Measurements from ENCODE around the gene PDZD2. TPM values are rescaled to one million over a fixed set of nuclear protein-coding genes. Genes with fewer than 3 reads are reported as not detected.
"Not testable (repeated sequence)": the region's sequence is repeated elsewhere in the genome, so short reads cannot be mapped to it uniquely, and the experiment has no call there.

PDZD2 gene
- 58.5 TPM for total RNA-seq
- long read RNA-seq, partial matches to known transcripts: 4 of 46 reads
- long read RNA-seq, other reads (novel, unspliced or antisense): 39 of 46 reads

GRCh38 chr5:31638748-31639418 lies at the start of gene PDZD2:
TSS of gene PDZD2 (plus strand) at chr5:31639131.
- no peak for DNase-seq (ENCODE audit: low spot score)

GRCh38 chr5:31593665-31594064 lies 45.3 kb upstream of the PDZD2 start:
- no peak for DNase-seq (ENCODE audit: low spot score)

GRCh38 chr5:31596354-31596753 lies 42.6 kb upstream of the PDZD2 start:
- no peak for DNase-seq (ENCODE audit: low spot score)

GRCh38 chr5:31598640-31599611 lies 40.0 kb upstream of the PDZD2 start:
- no peak for DNase-seq (ENCODE audit: low spot score)

DNA sequence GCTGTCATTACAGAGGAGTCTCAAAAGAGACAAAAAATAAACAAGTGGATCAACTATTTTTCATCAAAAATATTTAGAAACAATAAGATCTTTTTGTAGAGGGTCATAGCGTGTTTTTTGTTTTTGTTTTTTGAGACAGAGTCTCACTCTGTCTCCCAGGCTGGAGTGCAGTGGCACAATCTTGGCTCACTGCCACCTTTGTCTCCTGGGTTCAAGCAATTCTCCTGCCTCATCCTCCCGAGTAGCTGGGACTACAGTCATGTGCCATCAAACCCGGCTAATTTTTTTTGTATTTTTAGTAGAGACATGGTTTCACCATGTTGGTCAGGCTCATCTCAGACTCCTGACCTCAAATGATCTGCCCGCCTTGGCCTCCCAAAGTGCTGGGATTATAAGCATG lies 36.6 kb upstream of the PDZD2 start:
- not testable (repeated sequence) for DNase-seq (ENCODE audit: low spot score)

- DNase-seq (ENCODE audit: low spot score): no peak
Observed at GRCh38 chr5:31604240-31604639, 34.7 kb upstream of the PDZD2 start.

GRCh38 chr5:31604644-31605043 lies 34.3 kb upstream of the PDZD2 start:
- DNase-seq (ENCODE audit: low spot score): no peak

- no peak for DNase-seq (ENCODE audit: low spot score)
Observed at GRCh38 chr5:31605920-31606319, 33.0 kb upstream of the PDZD2 start.

- DNase-seq (ENCODE audit: low spot score): no peak
Observed at GRCh38 chr5:31607546-31607945, 31.4 kb upstream of the PDZD2 start.

GRCh38 chr5:31611002-31611401 lies 27.9 kb upstream of the PDZD2 start:
- no peak for DNase-seq (ENCODE audit: low spot score)

DNA sequence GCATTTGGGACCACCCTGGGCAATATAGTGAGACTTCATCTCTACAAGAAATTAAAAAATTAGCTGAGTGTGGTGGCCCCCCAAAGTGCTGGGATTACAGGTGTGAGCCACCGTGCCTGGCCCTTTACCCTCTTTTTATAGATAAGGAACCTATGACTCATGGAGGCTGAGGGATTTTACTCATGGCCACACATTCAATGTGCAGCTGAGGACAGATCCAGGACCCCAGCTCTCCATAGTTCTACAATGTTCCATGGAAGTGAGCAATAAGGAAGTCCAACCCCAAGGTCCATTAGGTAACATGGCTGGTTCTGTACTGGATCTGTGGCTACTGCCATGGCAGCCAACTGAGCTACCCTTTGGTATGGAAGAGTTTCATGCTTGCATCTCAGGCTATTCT lies 25.3 kb upstream of the PDZD2 start:
- no peak for DNase-seq (ENCODE audit: low spot score)

DNA sequence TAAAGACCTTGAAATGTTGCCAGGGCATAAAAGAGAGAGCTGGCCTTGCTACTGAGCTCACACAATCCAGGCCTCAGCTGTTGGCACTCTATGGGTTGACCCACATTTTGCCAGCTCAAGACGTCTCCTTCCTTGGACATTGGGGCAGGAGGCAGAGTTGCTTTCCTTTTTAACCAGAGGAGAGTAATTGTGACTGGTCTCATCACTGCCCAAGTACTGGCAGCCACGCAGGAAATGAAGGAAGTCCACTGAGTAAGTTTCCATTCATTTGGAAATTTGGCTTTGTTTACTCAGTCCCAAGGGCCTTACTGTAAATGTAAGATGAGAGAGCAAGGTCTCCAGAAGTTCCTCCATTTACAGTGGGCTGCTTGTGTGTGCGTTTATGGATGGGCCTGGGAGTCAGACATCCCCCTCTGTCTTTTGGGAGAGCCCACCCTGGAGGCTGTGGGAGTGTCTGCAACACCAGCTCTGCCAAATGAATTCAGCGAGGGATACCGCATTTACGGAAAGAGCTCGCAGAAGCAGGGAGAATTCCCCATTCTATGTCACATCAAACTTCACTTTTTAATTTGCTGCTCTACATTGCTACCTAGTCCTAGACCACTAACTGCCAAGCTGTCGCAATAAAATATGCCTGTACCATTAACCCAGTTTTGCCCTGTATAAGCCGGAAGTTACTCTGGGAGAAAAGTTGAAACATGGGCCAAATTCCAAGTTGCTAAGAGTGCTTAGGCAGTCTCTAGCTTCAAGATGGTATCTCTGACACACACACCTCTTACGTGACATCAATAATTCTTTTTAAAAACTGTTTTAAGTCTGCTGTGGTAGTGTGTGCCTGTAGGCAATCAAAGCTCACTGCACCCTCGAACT lies 24.5 kb upstream of the PDZD2 start:
- DNase-seq (ENCODE audit: low spot score): no peak

DNA sequence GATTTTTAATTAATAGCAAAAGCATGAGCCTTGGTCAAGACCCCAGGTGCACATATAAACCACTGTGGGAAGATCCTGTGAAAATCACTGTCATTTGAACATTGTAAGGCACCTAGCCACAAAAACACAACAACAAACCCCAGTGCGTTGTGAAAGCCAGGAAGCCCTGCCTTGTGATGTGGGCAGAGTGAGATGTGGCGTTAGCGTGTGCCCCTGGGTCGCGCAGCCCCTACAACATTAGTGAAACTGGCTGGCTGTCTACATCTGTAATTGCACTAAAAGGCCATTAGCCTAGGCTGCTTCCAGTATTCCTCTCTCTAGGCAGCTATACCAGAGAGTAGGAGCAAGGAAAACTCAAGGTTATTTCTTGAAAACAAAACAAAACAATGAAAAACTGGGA lies 21.1 kb upstream of the PDZD2 start:
- DNase-seq (ENCODE audit: low spot score): no peak

DNA sequence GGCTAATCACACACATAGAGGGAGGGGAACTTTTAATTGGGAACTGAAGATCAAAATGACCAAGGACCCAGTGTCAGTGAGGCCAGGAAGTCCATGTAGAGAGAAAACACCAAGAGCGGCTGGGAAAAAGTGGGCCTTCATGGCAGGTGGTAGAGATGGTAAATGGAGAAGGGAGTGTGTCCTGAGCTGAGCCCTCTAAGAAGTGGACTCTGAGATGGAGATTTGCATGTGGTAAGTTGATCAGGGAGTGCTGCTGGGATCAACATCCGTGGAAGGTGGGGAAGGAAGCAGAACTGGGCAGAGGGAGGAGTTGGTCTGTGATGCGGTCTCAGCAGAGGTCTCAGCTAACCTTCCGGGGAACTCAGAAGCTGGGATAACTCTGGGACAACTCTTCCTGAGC lies 18.9 kb upstream of the PDZD2 start:
- no peak for DNase-seq (ENCODE audit: low spot score)

GRCh38 chr5:31623249-31623648 lies 15.7 kb upstream of the PDZD2 start:
- no peak for DNase-seq (ENCODE audit: low spot score)

- no peak for DNase-seq (ENCODE audit: low spot score)
Observed at GRCh38 chr5:31625394-31625793, 13.5 kb upstream of the PDZD2 start.

DNA sequence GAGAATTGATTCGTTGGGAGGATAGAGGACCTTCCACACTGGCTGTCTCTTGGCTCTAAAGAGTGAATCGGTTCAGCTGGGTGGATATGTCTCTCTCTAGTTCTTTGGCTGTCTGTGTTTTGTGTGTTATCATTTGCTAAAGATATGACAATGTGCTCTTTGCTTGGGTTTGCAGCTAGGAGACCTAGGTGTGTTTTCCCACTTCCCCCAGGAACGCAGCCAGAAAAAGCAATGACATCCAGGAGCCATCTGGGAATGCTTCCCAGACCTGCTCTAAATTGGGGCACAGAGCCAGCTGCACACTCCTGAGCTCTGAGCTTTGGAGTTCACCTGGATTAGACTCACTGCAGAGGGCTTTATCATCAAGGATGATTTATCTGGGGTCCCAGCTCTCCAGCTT lies 12.8 kb upstream of the PDZD2 start:
- no peak for DNase-seq (ENCODE audit: low spot score)

DNA sequence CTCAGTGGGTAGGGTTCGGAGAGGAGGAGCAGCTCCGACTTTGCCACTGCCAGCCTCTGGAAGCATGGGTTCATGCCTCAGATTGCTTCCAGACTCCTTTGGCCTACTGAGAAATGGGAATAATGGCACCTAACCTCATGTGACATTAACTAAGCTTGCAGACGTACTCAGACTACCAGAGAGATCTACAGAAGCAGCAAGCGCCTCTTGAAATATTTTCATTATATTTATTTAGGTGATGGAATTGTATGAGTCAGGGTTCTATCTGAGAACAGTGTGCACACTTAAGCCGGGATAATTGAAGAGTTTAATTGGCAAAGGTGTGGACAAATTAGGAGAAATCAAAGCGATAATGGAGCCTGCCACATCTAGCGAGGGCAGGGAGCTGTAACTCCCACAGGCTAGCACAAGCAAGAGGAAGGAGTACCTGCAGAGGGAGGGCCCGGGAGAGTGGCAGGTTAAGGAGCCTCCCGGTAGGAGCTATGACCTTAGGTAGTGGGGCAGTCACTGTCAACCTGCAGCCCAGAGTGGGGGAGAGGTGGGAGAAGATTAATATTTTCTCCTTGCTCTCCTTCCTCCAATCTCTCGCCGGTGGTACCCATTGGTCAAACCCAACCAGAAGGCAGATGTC lies 12.2 kb upstream of the PDZD2 start:
- DNase-seq (ENCODE audit: low spot score): no peak

- no peak for DNase-seq (ENCODE audit: low spot score)
Observed at GRCh38 chr5:31630931-31631330, 8.0 kb upstream of the PDZD2 start.

DNA sequence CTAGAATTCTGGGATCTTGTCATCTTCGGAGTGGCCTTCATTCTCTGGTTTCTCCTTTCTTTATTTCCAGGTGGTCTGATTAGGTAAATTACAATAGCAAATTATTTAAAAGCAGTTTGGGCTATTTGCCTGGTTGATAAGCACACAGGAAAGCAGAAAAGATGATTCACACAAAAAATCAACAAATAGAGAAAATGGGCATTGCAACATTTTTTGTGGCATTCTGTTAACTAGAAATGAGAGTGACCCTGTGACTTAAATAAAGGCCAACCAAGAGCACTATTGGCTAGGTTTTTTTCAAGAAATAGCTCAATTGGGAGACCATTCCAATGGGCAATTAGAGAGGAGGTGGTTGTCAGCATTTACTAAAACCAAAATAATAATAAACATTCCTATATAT lies 6.5 kb upstream of the PDZD2 start:
- no peak for DNase-seq (ENCODE audit: low spot score)

GRCh38 chr5:31635446-31635845 lies 3.5 kb upstream of the PDZD2 start:
- no peak for DNase-seq (ENCODE audit: low spot score)
